Measurements from ENCODE around the gene ZNF519. TPM values are rescaled to one million over a fixed set of nuclear protein-coding genes. Genes with fewer than 3 reads are reported as not detected.

ZNF519 gene
- total and polyA plus RNA-seq, 12 donors = 1.0 to 5.8 (median 2.7) TPM

- H3K27ac ChIP-seq = no peak overlapping the region
- intact Hi-C loops (cut with DNase I) = no loop called here
- 94 to 98% methylated on average over 3 of the region's 3 CpGs for WGBS, 2 donors
Observed at GRCh38 chr18:14075196-14075595, 57.0 kb downstream of the ZNF519 start.

GRCh38 chr18:14074187-14074586, 58.0 kb downstream of the ZNF519 start:
- intact Hi-C loops (cut with DNase I) = no loop called here
- 93 to 98% methylated on average over 5 of the region's 5 CpGs for WGBS, 2 donors
- Histone ChIP-seq H3K9me3 (peaks cover 0 to 12% (median 0%) of the 10 kb centered on the region in 11 donors), H3K4me3 (no peak overlapping the region), H3K4me1 (no peaks in the 10 kb centered on the region), H3K36me3 (no peaks in the 10 kb centered on the region), H3K27ac (no peak overlapping the region), H3K27me3 (no peaks in the 10 kb centered on the region)
- no peak for TF ChIP-seq CTCF (IDR thresholded peaks at IDR 0.05)
- DNase-seq (no peak), ATAC-seq (no peak)

More at GRCh38 chr18:14075196-14075595, 57.0 kb downstream of the ZNF519 start:
- Histone ChIP-seq H3K4me1 (no peaks in the 10 kb centered on the region), H3K36me3 (no peaks in the 10 kb centered on the region), H3K4me3 (no peak overlapping the region), H3K9me3 (peaks cover 0 to 4% (median 0%) of the 10 kb centered on the region in 11 donors), H3K27me3 (no peaks in the 10 kb centered on the region)
- ATAC-seq (no peak), DNase-seq (no peak)
- no peak for TF ChIP-seq CTCF (IDR thresholded peaks at IDR 0.05)

- Histone ChIP-seq H3K27me3 (no peaks in the 10 kb centered on the region), H3K4me3 (no peak overlapping the region), H3K9me3 (peaks cover 0 to 22% (median 3%) of the 10 kb centered on the region in 11 donors), H3K27ac (no peak overlapping the region), H3K4me1 (no peaks in the 10 kb centered on the region), H3K36me3 (no peaks in the 10 kb centered on the region)
- DNase-seq = no peak
- TF ChIP-seq CTCF (IDR thresholded peaks at IDR 0.05) = no peak
- 88% methylated on average over 4 of the region's 4 CpGs for WGBS, 2 donors
- ATAC-seq = no peak
- intact Hi-C loops (cut with DNase I) = no loop called here
Observed at GRCh38 chr18:14053661-14054060, 78.6 kb downstream of the ZNF519 start.

Other genes with a start within 250 kb of the ZNF519 start
- not detected for gene MC2R, start 216.9 kb downstream of the ZNF519 start, total RNA-seq
- under 1 TPM in 1 of 2 donors, not detected in 1; under 0.01 TPM for gene MC2R, start 216.9 kb downstream of the ZNF519 start, polyA plus RNA-seq

All from heart right ventricle (tissue), 16 donors.